Left forelimb (tissue), 1 donor: Measurements from ENCODE around the gene BIN1.

Source experiments
- DNase-seq: peaks from one replicate; pipeline ENCODE4 v3.0.0-alpha.2; 2018; ENCODE audit warnings: low spot score

Gene BIN1

DNA sequence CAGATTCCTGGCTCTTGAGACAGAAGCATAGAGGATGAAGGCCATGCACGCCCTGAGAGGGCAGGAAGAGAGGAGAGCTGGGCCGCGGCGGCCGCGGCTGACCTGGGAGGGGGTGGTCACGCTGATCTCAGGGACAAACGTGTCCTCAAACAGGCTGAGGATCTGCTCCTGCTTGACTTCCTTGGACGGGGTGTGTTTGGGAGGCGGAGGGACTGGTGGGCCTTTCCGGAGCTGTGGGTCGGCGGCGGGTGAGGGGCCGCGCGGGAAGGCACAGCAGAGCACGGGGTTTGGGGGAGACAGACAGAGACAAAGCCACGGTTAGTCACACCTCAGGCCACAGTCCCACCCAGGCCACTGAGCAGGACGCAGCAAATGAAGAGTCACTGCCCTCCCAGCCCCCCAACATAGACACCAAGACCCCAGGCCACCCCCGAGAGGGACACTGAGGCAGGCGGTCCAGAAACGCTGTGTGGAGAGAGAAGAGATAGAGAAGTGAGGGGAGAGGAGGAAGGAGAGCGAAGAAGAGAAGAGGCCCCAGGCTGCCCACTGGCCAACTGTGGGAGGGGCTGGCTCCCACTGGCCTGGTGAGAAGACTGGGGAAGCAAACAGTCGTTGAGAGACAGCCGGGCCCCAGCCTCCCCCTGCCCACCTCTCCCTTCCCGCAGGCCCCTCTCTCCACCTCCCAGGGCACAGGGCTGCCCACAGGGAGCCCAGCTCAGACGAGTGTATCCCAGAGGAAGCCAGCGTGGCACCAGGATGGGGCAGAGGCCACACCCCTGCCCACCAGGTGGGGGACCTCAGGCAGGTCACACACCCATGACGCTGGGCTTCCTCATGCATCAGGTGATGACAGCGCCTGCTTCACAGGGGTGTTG, 49.3 kb downstream of the BIN1 start:
- no peak for DNase-seq

DNA sequence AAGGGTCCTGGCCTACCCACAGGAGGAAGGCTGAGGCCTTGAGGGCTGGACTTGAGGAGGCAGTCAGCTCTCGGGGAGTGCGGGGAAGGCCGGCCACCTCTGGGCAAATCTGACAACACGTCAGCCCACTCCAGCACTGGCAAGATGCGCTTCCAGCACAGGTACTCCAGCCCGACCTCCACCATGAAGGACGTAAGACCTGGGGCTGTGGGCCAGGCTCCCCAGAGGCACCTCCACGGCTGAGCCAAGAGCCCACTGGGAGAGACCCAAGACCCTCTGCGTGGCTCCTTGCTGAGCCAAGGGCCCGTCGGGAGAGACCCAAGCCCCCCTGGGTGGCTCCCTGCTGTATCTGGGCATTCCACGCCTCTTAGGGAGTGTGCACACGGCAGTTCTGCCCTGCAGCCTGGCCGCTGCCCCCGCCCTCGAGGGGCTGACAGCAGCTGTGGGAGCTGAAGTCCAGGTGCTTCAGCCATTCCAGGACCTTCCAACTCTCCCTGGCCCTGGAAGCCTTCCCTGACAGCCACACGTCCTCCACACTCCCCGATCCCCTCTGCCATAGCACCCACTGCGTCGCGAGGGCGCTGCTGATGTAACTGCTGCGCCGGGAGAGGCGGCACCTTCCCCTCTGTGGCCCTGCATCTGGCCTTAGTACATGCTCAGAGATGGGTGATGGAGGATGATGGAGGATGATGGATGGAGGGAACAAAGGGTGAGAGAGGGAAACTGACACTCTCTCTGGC, 50.2 kb downstream of the BIN1 start:
- DNase-seq: no peak

DNA sequence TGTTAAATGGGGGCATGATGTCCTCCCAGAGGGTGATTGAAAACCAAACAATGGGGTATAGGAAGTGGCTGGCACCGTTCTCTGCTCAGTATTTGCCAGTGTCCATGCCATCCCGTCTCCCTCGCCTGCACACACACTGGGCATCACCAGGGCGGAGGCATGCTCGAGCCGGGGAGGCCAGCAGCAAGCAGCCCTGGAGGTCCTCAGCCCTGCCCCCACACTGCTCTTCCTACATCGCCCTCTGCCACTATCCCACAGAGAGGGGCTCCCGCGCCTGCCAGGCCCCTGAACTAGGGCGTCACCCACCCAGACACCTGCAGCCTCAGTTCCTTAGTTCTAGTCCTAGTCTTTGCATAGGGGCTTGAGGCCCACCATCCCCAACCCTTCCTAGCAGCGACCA, 50.9 kb downstream of the BIN1 start:
- no peak for DNase-seq

DNA sequence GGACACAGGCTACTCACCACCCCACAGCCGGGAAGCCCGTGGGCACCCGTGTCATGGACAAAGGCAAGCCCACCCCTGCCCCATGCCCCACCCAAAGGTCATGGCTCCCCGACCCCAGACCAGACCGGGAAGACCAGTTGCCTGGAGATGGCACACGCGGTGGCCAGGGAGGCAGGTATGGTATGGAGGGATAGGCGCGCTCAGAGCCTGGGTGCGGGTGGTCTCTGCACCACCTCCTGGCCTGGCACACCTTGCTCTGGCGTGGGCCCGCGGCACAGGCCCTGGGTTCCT, 51.2 kb downstream of the BIN1 start:
- no peak for DNase-seq

DNA sequence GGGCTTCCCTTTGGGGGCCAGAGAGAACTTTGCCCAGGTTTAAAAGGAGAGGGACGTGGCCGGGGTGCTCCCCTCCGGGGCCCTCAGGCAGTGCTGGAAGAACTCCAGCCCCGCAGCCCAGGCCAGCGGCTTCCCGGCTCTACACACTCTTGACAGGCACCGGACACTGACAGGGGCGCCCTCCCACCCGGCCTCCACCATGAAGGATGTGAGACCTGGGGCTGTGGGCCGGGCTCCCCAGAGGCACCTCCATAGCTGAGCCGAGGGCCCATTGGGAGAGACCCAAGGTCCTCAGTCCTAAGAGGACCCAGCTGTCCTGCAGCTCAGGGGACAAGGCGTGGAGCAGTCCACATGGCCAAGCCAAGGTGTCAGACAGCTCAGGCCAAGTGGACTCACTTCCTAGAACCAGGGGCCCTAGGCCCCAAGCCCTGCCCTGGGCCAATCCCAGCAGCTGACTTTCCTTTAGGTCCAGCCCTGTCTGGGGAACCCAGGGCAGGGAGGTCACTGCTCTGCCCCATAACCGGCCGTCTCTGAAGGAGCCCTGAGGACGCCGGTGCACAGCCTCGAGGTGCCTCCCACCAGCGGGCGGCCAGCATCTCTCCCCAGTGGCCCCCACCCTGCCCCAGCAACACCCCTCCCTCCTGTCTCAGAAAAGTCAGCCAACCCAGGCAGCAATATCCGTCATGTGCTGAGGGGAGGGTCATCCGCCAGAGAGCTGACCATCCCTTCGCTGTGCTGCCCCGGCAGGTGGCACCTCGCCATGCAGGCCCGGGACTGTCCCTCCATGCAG, 51.8 kb downstream of the BIN1 start:
- DNase-seq: no peak

DNA sequence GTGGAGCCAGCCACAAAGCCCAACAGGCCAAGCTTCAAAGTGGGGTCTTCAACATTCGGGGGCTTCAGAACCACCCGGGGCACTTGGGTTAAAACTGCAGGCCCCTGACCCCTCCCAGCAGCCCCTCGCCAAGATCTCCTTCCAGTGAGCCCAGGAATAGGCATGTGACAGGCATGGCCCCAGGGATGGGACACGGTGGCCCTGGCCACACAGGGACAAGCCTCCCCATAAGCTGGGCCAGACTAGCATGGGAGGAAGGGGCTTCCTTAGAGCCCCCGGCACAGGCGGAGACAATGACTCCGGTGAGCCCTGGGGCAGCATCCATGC, 52.4 kb downstream of the BIN1 start:
- DNase-seq: no peak

DNA sequence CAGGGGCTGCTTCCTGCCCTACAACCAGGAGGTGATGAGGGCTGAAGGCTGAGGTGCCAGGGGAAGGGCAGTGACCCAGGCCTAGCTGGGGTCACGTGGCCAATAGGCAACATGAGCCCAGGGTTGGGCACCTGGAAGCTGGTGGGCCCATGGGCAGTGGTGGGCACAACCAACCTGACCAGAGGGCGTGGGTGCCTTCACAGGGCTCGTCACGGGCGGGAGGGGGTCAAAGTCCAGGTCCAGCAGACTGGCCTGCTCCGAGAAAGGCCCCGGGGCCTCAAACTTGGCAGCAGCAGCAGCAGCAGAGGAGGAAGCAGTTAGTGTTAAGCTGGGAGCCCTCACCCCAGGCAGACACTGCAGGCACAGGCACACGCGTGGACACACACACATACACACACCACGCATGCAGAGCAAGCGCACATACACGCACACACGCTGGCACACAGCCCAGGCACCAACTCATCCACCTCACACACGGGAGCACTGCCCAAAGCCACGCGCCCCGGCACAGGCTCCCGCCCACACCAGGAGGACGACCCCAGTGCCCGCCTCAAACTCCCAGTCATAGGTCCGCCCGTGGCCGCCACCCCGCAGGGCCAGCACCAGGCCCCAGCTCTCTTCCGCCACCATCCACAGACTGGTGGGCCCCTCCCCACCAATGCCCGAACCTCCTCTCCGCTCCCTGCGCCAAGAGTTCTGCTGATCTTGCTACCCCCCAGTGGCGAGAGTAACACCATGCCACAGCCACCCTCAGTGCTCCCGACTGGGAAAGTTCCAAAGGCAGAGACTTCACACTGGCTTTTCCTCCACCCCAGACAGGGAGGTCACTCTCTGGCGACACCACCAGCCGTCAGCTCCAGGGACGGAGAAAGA, 53.0 kb downstream of the BIN1 start:
- DNase-seq: no peak

DNA sequence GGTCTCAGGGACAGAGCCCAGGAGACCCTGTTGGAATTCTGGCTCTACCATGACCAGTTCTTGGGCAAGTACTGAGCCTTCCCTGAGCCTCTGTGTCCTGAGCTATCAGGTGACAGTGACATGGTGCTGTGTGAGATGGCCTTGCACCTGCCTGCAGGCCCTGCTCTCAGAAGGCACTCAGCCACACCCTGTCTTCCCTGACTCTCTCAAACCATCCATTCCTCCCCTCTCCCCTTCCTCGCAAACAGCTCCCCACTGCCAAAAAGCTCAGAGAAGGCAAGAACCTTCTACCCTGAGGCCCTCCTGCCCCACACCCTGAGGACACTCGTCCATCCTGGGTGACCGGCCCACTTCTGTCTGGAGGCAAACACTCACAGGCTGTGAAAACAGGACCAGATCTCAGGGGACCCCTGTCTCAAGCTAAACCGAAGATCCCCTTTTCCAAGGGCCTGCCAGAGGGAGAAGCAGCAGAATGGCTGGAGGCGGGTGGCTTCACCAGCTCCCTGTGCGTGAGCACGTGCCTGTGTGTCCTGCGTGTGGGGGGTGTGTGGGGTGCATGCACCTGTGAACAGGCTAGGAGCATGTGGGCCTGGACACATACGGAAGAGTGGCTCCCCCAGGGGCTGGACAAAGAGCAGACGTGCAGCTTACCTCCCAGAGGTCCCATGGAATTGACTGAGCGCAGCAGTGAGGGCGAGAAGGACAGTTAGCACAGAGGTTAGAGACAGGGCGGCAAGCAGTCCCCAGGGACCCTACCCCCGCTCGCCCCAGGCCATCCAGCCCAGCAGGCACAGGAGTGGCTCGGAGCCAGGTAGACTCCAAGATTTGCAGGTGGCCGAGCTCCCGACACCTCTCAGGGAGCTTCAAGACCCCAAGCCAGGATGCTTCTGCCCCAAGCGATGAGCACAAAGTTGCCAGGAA, 53.9 kb downstream of the BIN1 start:
- DNase-seq: no peak

GRCh38 chr2:127052057-127052770, 54.7 kb downstream of the BIN1 start:
- no peak for DNase-seq

DNA sequence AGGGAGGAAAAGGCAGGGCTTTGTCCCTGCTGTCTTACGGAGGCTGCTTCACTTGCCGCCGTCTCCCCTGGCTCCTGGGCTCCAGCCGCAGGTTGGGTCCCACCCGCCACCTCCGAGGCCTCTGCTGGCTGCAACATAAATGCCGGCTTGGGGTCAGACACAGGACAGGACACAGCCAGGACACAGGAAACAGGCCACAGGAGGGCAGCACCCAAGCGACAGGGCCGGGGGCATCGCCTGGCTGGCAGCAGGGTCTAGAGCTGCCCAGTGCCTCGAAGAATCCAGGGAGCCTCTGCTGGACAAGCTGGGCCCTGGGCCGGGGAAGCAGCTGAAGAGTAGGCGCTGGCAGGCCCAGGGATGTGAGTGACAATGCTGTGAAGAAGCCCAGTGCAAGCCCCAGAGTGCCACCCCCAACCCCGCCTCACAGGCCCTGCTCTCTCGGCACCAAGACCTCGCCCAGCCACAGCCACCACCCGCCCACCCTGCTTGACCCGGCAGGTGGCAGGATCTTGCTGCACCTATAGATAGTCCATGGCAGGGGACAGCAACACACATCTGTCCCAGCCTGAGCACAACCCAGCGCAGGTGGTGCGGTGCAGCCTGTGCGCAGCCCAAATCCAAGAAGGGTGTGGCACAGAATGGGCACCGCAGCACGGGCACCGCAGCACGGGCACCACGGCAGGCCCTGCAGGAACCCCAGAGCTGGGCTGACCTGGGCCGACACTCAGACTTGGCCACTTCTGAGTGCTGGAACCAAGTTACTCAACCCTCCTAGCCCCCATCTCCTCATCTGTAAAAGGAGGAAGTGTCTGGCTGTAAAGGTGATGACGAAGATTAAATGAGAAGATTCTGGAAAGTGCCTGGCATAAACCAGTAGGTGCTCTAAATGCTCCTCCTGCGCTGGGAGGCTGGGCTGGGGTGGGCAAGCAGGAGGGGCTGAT, 55.6 kb downstream of the BIN1 start:
- peak; percentile 64 for DNase-seq

GRCh38 chr2:127050803-127051115, 56.2 kb downstream of the BIN1 start:
- DNase-seq: peak; percentile 65

- peak; percentile 85 for DNase-seq
Measured at GRCh38 chr2:127049927-127050802, 56.8 kb downstream of the BIN1 start.

GRCh38 chr2:127048969-127049897, 57.7 kb downstream of the BIN1 start:
- DNase-seq: peak; percentile 66

GRCh38 chr2:127048618-127048935, 58.4 kb downstream of the BIN1 start:
- DNase-seq: no peak

- DNase-seq: no peak
Measured at GRCh38 chr2:127047716-127048617, 59.0 kb downstream of the BIN1 start.

DNA sequence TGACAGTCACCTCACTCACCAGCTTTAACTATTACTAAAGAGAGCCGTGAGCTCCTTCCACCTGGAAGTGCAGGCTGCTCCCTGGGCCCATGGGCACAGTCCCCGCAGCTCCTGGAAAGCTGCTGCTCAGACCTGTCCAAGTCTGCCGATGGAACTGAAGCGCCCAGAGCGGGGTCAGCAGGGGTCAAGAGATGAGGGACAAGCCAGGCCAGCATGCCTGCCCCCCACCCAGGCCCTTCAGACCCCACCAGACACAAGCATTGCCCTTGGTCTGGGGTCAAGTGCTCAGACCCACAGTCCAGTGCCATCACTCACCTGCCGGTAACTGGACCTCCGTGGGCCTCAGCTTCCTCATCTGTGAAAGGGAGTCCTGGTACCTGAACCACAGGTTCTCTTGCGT, 59.9 kb downstream of the BIN1 start:
- DNase-seq: no peak
